ENCODE data around the gene SLC26A9.

Gene SLC26A9

DNA sequence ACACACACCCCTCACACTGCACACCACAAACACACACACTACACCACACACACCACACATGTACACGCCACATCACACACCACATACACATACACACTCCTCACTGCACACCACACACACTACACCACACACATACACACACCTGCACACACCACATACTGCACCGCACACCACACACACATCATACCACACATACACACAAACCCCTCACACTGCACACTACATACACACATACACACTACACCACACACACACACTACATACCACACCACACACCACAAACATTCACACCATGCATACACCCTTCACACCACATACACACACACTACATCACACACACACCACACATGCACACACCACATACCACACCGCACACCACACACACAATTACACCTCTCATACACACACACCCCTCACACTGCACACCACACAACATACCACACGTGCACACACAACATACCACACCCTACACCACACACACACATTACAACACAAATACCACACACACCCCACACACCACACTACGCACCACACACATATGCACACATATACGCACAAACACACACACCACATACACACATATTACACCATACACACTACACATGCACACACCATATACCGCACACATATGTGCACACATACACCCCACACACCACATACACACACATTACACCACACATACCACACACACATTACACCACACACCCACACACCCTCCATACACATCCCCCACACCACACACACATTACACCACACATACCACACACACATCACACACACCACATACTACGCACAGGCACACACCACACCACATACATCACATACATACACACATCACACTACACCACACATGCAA, 30.3 kb upstream of the SLC26A9 start:
- DNase-seq (ENCODE audit: low read depth), result no peak

DNA sequence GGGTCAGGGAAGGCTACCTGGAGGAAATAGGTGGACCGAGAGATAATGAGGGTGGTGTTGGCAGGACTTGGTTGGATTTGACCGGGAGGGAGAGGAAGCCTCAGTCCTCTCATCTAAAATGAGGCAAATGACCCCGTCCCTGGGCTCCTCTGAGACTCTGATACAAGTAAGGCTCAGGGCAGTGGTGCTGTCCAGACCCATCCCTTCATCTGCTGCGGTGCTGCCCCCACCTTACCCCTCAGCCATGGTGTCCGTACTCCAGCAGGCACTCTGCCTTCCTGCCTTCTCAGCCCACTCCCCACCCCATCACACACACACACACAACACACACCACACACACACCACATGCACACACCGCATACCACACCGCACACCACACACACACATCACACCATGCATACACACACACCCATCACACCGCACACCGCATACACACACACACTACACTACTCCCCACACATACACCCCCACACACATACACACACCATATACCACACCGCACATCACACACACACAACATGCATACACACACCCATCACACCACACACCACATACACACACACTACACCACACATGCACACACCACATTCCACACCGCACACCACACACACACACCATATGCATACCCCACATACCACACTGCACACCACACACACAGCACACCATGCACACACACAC, 29.4 kb upstream of the SLC26A9 start:
- DNase-seq (ENCODE audit: low read depth), result no peak

DNA sequence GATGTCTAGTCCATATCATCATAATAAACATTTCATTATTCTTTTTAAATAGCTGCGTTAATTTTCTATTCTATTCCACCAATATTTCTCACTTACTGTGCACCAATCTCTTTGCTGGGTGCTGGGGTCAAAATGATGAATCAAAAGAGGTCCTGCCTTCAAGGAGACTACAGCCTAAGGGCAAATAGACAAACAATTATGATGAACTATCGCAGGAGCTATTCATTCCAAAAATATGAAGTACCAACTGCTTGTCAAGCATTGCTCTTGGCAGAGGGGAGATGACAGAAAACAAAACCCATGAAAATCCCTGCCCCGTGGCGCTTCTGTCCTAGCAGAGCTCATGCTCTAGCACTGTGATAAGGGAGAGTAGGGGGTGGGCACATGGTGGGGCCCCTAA, 28.8 kb upstream of the SLC26A9 start:
- DNase-seq (ENCODE audit: low read depth), result no peak

DNA sequence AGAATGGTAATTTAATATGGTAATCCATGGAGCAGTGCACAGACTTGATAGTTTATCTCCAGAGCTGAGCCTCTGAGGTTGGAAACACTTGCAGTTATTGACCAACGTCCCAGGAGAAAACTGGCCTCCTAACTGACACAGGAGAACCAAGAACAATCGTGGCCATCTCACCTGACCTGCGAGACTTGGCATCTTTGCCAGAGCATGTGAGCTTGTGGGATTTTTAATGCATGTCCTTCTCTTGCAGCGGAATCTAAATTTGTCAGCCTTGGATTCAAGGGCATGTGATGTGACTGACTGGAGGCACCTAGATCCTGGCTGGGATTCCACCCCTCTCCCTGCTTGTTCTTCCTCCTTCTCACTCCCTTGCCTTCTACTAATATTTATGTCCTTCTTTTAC, 27.8 kb upstream of the SLC26A9 start:
- no peak for DNase-seq (ENCODE audit: low read depth)

DNA sequence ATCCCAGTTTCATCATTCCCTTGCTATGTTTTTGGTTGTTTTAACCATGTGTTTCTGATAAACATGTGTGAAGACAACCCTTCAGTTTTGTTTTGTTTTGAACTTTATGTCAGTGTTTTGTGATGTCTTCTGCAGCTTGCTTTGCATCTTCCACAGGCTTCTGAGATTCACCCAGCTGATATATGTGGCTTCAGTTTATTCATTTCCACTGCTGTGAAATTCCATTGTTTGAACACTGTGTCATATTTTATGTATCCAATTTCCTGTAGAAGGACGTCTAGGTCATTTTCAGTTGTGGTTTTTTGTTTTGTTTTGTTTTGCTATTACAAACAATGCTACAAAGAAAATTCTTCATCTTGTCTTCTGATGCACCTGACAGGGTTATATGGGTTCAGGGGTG, 27.2 kb upstream of the SLC26A9 start:
- DNase-seq (ENCODE audit: low read depth), result no peak

DNA sequence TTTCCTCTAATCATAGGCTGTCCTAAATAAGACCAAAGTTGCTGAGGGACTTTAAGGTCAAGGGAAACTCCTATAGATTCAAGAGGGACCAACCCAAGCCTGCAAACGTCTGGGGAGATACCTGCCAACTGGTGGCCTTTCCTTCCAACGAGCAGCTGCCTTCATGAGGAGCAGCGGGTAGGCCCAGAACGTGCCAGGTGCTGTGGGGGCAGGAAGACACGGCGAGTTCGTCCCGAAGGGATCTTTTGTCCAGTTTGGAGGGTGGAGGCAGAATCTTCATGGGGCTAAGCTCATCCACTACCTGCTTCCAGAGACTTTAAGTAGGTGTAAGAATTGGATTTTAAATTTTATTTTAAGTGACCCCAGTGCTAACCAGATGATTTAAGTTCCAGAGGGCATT, 26.0 kb upstream of the SLC26A9 start:
- no peak for DNase-seq (ENCODE audit: low read depth)

DNA sequence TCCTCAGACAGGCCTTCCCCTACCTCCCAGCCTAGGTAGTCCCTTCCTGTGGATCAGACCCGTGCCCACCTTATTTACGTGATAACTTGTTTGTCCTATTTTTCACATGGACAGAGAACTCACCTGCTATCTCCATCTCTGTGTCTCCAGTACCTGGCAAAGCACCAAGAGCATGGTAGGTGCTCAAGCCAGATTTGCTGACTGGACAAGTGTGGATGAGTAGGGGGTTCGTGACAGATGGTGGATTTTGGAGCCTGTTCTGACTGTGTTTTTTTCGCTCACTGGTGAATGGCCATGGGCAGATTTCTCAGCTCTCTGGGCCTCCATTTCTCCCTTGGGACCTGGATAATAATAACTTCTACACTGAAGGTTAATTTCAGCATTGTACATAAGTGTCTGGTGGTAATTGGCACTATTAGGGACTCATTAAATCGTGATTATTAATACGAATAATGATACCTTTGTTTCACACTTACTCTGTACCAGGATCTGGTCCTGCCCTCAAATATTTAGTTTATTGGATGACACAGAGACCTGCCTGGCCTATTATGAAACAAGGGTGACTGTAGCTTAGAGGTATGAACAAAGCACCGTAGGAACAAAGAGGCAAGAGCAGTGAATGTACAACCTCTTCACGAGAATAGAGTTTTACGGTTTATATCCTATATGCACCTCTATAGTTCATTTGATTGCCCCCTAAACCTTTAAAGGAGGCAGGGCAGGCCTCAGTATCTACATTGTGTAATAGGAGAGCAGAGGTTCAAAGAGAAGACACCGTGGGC, 24.5 kb upstream of the SLC26A9 start:
- no peak for DNase-seq (ENCODE audit: low read depth)

DNA sequence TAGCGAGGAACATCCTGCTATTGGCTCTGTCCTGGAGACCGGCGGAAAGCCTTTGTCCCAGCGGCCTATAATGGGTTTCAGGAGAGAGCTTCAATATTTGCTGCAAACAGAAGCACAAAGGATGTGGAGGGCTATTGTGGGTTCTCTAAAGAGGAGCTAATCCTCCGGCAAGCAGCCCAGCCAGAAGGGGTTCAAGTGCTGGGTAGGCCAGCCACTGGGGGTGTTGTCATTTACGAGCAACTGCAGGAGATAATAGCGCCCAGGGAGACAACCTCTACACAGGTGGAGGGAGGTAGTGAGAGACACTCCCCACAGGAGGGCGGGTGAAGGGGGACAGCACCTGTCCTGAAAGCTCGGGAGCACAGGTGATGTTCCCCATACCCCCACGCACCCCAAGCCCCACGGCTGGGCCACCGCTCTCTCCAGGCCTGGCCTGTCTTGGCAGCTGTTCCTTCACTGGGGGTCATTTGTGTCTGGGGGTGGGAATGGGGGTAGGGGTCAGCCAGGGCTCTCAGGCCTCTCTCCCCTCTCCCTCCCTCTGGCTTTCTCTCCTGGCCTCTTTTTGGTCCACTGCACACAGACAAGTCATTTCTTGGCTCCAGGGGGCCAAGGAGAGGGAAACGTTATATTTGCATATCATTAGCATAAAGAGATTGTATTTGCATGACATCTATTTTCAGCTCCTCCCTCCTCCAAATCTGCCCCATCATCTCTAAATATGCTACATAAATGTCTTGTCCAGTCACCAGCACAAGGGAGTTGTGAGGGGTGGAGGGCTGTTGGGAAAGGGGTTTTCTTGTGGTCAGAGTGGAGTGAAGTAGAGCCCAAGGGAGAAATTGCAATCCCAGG, 22.0 kb upstream of the SLC26A9 start:
- no peak for DNase-seq (ENCODE audit: low read depth)

DNA sequence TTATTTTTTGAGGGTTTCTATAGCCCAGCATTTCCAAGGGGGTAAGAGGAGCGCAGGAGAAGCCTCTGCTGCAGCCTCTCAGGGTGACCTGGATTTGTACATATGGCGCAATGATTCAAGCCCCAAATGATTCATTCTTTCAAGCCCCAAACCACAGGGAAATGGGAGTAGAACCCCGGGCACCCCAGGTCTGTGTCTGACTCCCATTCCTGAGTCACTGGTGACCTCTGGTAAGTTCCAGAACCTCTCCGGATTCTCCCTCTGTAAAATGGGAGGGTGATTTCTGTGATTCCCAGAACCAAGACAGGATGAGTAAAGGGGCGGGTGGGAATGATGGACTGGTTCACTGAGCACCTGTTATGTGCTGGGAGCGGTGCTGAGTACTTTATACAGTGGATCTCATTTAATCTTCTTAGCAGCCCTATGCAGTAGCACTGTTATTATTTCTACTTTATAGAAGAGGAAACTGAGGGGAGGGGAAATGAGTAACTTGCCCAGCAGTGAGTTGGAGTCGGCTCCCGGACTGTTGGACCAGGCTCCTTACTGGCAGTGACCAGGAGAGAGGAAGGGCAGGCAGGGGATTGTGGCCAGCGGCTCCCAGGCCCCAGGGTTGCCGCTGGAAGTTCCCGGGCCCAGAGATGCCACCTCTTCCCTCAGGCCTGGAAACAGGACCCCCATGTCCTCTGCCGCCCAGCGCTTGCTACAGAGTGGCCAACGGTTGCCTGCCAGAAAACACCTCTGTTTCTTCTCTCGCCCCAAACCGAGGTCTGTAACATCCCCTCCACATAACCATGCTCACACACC, 20.3 kb upstream of the SLC26A9 start:
- DNase-seq (ENCODE audit: low read depth), result no peak

DNA sequence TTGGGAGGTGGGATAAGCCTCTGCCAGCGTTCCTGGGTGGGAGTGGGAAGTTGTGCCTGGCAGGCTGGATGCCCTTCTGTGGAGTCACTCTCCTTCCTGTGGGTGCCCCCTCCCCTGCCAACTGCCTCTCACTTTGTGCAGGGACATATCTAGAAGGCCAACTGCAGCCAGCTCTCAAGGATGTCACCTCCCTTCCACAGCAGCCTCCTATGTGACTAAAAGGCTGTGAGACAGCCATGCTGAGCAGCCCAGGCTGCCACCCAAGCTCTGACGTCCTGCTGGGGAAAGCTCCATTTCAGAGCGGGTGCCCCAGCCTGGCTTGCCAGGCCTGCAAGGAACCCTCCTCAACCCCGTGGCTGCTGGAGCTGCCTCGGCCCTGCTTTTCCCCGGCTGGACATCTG, 19.6 kb upstream of the SLC26A9 start:
- no peak for DNase-seq (ENCODE audit: low read depth)

DNA sequence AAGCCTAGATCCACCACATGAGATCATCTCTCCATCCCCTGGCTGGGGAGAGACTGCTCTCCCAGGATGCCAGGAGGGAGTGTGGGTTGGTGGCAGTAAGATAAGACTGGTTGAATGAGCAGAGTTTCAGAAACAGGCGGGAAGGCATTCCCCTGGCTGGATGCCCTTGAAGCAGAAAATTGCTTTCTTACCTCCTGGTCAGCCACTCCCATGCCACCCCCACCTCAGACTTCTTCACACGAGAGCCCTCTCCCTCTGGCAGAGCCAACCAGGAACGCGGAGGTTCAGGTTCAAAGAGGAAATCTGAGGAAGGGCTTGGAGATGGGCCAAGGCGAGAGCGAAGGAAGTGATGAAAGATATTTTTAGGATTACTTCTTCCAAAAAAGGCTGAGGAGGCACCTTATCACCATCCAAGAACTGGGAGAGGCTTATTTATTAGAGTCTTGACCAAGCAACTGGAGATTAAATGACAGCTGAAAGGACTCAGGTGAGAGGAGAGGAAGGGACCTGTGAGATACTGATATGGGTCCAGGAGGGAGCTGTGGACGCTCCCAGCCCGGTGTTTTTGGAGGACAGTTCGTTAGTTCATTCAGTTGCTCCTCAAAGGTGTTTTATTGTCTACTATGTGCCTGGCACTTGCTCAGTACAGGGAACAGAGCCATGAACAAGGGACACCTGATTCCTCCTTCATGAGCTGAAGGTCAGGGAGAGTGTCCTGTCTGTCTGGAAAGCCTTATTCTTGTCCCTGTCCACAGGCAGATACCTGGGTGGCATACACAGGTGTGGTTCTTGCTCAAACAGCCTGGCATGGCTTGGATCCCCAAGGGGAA, 18.9 kb upstream of the SLC26A9 start:
- no peak for DNase-seq (ENCODE audit: low read depth)

DNA sequence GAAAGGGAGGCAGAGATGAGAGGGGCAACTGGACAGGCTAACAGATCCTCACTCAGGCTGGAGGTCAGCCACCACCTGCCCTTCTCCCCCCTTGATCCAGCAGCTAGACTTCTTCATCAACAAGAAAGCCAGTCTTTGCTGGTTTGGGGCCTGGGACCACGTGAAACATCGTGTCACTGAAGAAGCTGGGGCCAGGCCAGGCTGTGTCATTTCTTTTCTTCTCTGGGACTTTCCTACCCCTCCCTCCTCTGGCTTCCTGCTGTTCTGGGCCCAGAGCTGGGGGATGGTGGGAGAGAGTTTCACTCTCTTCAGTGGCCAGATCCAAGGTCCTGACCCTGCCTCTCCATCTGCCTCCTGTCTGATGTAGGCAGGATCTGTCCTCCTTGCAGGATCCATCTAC, 18.1 kb upstream of the SLC26A9 start:
- DNase-seq (ENCODE audit: low read depth), result no peak

DNA sequence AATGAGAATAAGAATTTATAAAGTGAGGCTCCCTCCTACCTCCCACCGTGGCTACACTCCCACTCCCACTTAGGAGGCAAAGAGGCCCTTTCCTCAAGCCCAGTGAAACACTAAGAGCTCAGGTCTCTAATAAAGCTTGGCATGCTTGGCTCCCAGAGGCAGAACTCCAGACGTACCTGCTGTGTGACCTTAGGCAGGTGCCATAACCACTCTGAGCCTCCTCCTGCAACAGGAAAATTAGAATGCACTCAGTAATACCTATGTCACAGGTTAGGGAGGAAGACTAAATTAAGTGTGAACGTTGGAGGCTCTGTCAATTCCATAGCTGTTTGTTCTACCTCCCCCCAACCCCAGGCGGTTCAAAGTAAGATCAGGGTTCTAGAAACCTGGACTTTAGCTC, 16.5 kb upstream of the SLC26A9 start:
- DNase-seq (ENCODE audit: low read depth), result no peak

DNA sequence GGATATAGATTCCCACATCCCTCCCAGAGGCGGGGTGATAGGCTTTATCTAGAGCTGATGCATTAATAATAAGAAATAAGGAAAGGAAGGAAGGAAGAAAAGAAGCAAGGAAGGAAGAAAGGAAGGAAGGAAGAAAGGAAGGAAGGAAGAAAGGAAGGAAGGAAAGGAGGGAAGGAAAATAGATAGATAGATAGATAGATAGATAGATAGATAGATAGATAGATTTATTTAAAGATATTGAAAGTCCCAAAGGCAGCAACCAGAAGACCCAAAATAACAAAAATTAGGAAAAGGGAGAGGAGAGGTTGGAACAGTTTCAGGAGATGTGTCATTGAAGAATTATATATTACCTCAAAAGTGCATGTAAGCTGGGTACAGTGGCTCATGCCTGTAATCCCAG, 12.2 kb upstream of the SLC26A9 start:
- DNase-seq (ENCODE audit: low read depth), result no peak

DNA sequence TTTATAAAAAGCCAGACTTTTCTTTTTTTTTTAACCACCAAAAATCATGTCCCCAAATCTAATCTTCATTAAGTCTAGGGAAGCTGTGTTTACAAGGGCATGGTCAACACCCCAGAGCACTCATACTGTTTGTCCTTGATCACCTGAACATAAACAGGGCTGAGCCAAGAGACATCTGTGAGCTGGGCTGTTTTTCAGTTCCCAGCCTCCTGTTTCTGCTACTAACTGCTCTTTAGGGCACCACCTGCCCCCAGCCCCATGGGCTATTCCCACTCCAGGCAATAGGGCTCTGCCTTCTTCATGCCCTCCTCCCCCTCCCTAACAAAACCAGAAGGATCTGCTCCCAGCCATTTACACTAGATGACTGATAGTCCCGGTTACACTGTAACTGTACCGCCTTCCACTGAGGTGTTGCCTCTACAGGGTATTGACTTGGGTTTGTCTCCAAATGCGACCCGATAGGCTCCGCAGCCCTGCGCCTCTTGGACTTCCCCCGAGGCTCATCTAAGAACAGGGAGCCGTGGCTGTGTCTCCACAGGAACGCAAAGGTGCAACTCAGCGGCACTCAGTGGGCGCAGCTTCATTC, 11.7 kb upstream of the SLC26A9 start:
- no peak for DNase-seq (ENCODE audit: low read depth)

DNA sequence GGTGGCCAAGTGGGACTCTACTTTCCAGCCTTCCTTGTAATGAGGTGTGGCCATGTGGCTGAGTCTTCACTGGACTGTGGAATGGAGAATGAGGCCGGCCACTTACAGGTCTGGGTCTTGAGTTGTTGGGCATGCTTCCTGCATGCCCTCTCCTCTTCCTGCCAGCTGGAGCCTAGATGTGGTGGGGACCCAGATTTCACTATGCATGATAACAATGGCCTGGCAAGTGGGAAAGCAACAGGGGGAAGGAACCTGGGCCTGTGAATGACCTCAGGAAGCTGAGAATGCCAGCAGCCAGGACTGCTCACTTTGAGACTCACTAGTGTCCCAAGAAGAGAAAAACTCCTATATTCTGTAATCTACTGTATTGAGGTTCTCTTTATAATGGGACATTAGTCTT, 8.5 kb upstream of the SLC26A9 start:
- DNase-seq (ENCODE audit: low read depth), result no peak

DNA sequence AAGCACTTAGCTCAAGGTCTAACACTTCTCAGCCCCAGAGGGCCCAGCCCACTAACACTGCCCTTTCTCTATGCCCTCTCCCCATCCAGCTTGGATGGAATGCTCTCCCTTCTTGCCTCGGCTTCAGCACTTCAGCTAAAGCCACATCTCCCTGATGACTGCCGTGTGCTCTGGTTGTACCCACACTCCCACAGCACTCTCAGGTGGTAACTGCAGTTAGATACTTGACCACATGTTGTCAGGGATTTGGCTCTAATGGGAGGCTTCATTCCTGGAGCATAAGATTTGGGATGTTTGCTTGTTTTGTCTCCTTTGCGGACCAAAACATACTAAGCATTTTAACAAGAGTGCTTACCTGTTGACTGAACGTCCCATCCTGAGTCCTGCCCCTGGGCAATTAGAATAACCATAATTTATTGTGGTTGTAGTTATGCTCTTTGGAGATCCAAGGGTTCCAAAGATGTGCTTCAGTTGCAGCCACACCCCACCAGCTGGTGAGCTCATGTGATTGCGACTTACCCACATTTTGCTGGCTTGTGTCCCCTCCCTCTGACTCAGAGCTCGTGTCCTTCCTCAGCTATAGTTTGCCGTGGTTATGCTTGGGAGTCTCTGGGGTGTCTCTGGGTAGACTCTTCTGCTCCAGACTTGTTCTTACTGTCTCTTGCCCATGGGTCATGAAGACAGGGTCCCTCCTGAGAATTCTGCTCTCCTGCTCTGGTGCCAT, 7.7 kb upstream of the SLC26A9 start:
- DNase-seq (ENCODE audit: low read depth), result no peak

DNA sequence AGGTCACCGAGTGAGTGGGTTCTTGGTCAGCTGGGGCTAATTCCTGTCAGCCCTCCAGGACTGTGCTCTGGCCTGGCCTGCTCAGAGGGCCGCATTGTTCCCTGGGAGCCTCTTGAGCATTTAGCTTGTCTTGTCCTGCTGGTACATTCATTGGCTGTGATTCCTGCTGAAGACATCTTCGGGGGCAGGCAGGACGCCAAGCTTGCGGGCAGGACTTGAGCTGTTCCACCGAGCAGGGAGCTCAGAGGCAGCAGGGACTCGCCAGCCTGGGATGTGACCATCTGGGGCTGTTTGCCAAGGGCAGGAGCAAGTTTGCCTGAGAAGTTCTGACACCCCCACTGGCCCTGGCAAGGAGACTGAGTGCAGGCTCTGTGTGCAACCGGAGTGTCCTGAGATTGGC, 7.0 kb upstream of the SLC26A9 start:
- DNase-seq (ENCODE audit: low read depth), result no peak

DNA sequence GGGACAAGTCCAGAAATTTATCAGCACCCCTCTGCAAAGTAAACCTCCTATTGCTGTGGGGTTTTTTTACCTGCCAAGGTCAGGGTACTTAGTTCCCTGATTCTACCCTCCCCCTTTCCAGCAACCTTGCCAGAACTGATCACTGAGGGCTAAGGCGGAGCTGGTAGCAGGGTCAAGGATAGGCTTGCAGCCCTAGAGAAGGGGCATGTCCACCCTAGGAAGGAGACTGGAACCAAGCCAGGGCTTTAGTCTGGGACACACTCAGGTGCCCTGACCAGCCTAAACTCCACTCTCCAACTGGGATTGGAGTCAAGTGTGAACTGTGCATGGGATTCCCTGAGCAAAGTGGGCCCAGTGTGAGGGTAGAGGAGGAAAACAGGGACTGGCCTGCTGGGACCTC, 6.5 kb upstream of the SLC26A9 start:
- DNase-seq (ENCODE audit: low read depth), result no peak

Measured in stimulated activated CD8-positive, alpha-beta memory T cell treated with anti-CD3 and anti-CD28 coated beads, Interleukin-15, amount 100 ng/mL, for 24 hours (primary cell).